Activated effector memory CD4-positive, alpha-beta T cell treated with Interleukin-2 at 50 U/mL for 16 hours (primary cell): ENCODE data around the gene SPTBN4.
"Not testable (repeated sequence)": the region's sequence is repeated elsewhere in the genome, so short reads cannot be mapped to it uniquely, and the experiment has no call there.

Source experiments
- DNase-seq: peaks from one replicate; pipeline ENCODE4 v3.0.0-alpha.2; 2020

The SPTBN4 gene

DNA sequence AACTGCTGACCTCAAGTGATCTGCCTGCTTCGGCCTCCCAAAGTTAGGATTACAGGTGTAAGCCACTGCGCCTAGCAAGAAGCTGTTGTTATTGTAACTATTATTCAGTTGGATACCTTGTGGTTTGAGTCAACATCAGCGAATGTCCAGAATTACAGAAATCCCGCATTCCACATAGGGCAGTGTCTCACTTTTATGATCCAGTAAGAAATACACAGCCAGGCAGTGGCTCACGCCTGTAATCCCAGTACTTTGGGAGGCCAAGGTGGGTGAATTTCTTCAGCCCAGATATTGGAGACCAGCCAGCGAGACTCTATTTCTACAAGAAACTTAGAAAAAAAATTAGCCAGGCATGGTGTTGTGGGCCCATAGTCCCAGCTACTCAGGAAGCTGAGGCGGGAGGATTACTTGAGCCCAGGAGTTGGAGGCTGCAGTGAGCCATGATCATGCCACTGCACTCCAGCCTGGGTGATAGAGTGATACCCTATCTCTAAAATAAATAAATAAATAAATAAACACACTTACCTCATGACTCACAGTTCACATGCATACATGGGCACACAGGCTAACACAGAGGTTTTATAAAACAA, 43.8 kb downstream of the SPTBN4 start:
- no peak for DNase-seq

DNA sequence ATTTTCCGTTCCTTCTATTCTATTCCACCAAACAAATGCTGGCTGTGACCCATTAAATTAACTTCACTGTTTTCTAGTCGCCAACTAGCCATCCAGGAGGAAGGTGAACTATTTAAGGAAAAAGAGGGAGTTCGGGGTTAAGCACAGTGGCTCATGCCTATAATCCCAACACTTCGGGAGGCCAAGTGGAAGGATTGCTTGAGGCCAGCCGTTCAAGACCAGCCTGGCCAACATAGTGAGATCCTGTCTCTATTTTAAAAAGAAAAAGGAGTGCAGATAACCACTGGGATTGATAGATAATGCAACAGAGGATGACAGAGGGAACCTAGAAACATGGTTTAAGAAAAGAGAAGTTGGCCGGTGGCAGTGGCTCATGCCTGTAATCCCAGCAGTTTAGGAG, 44.7 kb downstream of the SPTBN4 start:
- DNase-seq = no peak

DNA sequence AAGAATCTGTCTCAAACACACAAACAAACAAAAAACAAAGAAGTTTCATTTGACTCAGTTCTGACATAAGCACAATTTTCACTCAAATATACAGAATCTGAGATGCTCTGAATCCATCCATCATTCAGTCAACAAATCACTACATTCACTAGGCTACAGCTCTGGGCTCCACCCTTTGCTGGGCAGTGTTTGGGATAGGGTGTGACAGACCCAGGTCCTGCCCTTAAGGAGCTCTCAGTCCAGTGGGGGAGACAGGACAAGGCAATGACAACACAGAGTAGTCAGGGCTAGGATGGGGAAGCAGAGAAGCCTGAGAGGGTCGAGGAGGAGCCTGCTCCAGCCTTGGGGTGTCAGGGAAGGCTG, 45.3 kb downstream of the SPTBN4 start:
- DNase-seq = no peak

DNA sequence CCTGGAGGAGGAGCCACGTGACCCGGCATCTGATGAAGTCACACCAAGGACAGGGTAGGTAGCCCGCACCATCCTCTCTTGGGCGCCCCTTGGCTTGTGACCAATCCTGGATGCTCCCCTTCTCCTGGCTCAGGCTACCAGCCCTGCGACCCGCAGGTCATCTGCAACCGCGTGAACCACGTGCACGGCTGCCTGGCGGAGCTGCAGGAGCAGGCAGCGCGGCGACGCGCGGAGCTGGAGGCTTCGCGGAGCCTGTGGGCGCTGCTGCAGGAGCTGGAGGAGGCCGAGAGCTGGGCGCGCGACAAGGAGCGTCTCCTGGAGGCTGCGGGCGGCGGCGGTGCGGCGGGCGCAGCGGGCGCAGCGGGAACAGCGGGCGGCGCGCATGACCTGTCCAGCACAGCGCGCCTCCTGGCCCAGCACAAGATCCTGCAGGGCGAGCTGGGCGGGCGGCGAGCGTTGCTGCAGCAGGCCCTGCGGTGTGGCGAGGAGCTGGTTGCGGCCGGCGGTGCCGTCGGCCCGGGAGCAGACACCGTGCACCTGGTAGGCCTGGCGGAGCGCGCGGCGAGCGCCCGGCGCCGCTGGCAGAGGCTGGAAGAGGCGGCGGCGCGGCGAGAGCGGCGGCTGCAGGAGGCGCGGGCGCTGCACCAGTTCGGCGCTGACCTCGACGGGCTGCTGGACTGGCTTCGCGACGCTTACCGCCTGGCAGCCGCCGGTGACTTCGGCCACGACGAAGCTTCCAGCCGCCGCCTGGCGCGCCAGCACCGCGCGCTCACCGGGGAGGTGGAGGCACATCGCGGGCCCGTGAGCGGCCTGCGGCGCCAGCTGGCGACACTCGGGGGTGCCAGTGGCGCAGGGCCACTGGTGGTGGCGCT, 45.9 kb downstream of the SPTBN4 start:
- no peak for DNase-seq

DNA sequence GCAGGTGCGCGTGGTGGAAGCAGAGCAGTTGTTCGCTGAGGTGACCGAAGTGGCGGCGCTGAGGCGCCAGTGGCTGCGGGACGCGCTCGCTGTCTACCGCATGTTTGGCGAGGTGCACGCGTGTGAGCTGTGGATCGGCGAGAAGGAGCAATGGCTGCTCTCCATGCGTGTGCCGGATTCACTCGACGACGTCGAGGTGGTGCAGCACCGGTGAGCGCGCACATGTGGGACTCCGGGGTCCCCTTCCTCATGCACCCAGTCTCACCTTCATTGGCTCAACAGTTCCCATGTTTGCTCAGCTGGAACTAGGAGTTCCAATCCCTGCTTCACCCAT, 46.5 kb downstream of the SPTBN4 start:
- no peak for DNase-seq

DNA sequence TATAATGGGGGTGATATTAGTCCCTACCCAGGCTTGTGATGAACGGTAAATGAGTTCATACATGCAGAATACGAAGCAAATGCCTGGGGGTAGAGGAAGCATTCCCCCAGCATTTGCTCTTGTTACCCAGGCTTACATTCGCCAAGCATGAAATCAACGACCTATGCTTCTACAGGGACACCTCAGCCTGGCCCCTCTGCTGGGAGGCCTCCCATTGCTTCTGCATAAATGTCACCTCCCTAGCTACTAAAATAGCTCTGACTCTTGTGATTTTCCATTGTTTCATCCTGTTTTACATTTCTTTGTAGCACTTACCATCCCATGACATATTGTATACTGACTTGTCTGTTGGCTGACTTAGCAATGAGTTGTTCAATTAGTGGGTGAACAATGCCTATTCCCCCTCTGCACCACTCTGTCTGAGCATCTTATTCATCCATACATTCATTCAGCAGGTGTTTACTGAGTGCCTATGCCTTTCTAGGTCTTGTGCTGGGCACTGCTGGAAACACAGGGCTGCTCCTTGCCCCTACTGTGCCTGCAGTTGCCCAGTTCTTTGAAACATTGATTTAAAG, 47.0 kb downstream of the SPTBN4 start:
- no peak for DNase-seq

DNA sequence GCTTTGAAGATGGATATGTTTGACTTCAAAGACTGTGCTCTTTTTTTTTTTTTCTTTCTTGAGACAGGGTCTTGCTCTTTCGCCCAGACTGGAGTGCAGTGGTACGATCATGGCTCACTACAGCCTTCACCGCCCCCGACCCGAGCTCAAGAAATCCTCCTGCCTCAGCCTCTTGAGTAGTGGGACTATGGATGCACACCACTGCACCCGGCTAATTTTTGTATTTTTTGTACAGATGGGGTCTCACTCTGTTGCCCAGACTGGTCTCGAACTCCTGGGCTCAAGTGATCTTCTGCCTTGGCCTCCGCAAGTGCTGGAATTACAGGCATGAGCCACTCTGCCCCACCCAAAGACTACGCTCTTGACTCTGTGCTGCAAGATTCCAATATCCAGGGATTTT, 50.4 kb downstream of the SPTBN4 start:
- no peak for DNase-seq

DNA sequence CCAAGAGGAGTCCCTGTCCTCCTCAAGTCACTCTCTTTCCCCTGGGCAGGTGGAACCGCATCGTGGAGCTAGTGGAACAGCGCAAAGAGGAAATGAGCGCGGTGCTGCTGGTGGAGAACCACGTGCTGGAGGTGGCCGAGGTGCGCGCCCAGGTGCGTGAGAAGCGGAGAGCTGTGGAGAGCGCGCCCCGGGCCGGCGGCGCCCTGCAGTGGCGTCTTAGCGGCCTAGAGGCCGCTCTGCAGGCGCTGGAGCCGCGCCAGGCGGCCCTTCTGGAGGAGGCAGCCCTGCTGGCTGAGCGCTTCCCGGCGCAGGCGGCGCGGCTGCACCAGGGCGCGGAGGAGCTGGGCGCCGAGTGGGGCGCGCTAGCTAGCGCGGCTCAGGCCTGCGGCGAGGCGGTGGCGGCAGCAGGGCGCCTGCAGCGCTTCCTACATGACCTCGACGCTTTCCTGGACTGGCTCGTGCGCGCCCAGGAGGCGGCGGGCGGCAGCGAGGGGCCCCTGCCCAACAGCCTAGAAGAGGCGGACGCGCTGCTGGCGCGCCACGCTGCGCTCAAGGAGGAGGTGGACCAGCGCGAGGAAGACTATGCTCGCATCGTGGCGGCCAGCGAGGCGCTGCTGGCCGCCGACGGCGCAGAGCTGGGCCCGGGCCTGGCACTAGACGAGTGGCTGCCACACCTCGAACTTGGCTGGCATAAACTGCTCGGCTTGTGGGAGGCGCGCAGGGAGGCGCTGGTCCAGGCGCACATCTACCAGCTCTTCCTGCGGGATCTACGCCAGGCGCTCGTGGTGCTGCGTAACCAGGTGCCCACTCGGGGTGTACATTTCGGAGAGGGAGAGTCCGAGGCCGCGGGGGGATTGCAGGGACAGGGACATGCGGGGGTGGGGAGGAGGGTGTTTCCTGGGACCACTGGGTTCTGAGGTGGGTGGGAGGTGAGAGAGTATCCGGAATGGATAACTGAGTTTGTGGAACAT, 52.8 kb downstream of the SPTBN4 start:
- DNase-seq = no peak

DNA sequence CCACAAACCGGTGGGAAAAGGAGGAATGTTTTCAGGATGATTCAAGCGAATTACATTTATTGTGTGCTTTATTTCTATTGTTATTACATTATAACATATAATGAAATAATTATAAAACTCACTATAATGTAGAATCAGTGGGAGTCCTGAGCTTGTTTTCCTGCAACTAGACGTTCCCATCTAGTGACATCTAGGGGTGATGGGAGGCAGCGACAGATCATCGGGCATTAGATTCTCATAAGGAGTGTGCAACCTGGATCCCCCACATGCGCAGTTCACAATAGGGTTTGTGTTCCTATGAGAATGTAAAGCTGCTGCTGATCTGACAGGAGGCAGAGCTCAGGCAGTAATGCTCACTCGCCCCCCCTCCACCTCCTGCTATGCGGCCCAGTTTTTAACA, 54.5 kb downstream of the SPTBN4 start:
- DNase-seq = no peak

DNA sequence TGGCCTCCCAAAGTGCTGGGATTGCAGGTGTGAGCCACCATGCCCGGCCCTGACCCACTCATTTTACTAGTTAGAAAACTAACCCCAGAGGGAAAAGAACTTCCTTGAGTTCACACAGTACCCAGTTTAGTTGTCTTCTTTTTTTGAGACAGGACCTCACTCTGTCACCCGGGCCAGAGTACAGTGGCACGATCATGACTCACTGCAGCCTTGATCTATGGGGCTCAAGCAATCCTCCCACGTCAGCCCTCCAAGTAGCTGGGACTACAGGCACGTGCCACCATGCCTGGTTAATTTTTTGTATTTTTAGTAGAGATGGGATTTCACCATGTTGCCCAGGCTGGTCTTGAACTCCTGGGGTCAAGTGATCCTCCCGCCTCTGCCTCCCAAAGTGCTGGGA, 55.1 kb downstream of the SPTBN4 start:
- not testable (repeated sequence) for DNase-seq

DNA sequence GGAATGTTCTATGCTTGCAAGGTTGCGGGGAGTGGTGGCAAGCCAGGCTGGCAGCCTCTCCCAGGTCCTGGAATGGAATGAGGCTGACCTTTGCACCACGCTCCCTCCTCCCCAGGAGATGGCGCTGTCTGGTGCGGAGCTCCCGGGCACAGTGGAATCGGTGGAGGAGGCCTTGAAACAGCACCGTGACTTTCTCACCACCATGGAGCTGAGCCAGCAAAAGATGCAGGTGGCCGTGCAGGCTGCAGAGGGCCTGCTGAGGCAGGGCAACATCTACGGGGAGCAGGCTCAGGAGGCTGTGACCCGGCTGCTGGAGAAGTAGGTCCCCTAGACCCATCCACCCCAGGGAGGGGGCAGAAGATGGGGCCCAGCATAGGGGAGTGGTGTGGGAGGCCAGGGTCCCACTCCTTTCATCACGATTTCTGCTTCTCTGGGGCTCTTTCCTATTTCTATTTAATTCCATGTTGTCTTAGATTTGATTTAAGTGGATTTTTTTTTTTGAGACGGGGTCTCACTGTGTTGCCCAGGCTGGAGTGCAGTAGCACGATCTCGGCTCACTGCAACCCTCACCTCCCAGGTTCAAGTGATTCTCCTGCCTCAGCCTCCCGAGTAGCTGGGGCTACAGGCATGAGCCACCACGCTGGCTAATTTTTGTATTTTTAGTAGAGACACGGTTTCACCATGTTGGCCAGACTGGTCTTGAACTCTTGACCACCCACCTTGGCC, 56.7 kb downstream of the SPTBN4 start:
- peak; percentile 10 for DNase-seq

DNA sequence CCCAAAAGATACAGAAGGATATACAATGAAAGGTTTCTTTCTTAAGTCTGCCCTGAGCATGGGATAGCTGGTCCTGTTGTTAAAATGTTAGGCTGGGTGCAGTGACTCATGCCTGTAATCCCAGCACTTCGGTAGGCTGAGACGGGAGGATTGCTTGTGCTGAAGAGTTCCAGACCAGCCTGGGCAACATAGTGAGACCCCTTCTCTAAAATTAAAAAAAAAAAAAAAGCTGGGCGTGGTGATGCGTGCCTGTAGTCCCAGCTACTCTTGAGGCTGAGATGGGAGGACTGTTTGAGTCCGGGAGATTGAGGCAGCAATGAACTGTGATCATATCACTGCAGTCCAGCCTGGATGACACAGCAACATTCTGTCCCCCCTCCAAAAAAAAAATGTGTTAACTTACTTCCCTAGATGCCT, 57.3 kb downstream of the SPTBN4 start:
- DNase-seq = no peak

DNA sequence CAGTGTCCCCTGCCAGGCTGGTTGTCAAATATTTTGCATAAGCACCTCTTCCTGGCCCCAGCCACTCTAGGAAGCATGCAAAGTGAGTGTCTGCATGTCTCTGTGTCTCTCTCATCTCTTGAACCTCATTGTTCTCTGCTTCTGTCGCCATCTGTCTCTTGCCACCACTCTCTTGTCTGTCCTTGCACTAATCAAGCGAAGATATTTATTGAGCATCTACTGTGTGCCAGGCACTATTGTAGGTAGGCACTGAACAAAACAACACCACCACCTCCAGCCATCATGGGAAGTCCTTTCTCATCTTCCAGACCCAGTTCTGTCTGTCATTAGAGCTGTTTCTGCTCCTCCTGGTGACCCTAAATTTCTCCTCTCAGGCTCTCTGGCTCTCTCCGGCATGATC, 57.9 kb downstream of the SPTBN4 start:
- no peak for DNase-seq

DNA sequence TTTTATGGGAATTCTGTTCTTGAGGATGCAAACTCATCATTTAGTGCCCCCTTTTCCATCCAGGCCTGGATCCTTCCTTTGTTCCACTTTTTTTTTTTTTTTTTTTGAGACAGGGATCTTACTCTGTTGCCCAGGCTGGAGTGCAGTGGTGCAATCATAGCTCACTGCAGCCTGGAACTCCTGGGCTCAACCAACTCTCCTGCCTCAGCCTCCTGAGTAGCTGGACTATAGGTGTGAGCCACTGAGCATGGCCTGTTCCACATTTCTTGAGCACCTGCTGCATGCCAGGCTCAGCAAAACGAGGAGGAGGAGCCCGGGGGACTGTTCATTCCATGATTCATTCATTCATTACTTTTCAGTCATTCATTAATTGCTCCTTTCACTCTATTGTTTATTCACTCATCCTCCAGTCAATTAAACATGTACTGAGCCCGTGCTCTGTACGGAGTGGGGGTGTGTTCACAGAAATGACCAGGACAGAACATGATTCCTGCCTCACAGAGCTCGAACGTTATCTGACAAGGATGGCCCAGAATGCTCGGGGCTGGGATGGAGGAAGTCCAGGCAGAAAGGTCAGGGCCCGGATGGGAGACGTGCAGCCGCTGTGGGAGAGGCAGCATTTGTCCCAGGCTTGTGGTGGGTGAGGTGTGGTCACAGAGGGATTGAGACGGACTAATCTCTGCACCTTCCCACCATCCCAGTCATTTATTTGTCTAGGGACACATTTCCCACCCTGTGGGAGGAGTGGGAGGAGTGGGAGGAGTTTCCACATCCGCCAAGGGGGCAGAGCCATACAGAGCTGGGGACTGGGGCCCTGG, 58.6 kb downstream of the SPTBN4 start:
- no peak for DNase-seq

DNA sequence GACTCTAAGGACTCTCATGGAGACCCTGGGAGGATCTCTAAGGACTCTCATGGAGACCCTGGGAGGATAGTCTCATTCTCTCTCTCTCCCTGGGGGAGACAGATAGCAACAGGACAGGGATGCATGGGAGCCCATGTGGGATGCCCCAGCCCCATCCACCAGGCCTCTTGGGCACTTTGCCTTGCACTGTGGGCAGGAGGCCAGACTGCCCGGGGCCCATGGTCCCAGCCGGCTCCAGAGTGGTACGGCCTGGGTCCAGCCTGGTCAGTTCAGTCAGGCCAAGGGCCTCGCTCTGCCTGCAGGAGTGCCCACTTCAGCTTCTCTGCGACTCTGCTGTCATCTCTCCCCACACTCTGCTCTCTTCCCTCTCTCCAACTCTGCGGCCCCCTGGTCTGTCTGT, 61.3 kb downstream of the SPTBN4 start:
- no peak for DNase-seq

DNA sequence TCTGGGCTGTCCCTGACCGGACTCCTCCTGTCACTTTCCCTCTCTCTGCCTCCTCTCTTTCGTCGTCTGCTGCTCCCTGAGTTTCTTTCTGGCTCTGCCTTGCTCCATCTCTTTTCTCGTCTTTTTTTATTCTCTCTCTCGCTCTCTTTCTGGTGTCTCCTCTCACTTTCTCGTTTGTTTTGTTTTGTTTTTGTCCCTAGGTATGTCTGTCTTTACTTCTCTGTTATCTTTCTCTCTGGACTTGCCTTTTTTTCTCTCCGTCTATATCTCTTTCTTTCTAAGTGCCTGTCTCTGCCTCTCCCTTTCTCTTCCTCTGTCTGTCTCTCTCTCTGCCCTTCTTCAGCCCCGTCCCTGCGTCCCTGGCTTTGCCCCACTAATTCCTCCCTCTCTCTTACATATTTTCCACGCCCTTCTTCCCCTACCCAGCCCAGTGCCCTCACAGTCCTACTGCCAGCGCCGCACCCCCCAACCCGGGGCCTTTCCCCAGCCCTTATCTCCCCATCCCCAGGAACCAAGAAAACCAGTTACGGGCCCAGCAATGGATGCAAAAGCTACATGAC, 61.8 kb downstream of the SPTBN4 start:
- DNase-seq = no peak

DNA sequence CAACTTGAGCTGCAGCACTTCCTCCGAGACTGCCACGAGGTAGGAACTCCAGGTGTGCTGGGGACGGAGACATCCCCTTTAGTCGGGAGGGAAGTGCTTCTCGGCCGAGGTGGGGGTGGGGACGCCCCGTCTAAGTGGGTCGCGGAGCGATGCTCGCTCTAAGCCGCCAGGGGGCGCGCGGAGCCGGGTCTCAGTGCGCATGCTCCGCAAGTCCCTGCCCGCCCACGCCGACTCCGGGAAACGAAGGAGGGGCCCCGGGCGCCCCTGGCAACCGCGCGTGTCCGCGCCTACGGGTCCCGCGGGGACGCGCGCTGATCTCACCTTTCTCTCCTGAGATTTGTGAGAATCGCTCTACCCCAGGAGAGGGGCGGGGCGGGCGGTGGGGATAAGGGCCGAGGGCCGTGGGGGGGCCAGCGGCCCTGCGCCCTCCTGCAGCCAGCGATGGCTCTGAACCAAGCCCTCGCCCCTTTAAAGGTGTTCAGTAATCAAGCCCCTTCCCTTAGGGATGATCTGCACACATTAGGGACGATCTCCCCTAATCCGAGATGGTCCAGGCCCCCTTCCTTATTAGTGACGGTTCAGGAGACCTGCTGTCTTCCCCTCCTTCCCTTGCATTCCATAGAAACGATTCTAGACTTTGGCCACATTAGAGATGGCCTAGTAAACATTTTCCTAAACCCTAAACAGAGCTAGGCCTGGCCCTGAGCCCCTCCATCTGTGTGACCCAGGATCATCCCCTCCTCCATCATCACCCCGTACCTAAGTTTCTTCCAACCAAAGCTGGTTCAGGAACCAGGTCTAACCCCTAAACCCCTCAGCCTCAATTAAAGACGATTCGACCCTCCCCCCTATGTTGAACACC, 62.5 kb downstream of the SPTBN4 start:
- DNase-seq = peak; percentile 82

DNA sequence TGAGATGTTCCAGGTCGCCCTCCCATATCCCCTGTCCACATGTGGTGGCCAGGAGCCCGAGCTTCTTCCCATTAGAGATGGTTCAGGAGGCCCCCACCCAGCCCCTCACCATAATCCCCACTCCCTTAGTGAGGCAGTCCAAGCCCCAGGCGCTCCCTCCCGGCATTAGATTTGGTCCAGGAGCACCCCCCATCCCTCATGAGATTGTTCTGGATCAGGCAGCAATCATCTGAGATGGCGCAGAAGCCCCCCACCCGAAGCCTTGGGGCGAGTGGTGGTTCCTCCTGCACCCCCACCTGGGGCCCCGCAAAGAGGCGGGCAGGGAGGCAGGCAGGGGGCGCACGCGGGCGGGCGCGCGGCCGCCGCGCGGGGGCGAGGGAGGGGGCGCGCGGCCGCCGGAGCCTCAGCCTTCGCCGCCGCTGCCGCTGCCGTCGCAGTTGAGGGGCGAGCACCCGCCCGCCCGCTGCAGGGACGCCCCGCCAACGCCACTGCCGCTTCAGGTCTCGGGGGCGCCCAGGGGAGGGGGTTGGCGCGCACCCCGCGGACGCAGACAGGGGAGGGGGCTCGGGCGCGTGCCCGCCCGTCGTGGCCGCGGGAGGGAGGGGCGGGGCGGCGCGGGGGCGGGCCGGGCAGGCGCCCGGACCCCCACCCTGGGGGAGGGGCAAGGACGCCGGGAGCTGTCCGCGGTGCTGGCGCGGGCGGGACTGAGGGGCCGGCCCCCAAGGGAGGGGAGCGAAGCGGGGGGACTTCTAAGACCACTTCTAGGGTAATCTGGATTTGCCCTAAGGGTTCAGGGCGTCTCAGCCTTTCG, 63.5 kb downstream of the SPTBN4 start:
- DNase-seq = no peak

DNA sequence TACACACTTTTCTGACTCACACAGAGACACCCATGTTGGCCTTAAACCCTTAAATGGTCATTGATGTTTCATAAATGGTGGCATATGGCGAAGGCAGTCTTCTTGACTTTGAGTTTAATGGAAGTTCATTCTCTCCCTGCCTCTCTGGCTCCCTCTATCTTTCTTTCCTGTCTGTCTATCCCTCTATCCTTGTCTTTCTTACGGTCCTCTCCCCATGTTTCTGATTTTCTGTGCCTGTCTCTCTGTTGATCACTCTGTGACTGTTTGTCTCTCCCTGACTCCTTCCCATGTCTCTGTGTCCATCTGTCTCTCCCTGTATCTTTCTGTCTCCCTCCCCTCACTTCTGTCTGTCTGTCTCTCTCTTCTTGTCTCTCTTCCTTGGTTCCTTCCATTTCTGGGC, 66.7 kb downstream of the SPTBN4 start:
- no peak for DNase-seq
